ENCODE measurements around the gene RYR2. TPM values are rescaled to one million over a fixed set of nuclear protein-coding genes. Genes with fewer than 3 reads are reported as not detected.

Gene RYR2
- total and polyA plus RNA-seq, 9 of the 15 experiments (the other 6 are each of a cell fraction or from before 2014, with no cell fraction given), result 0.03 to 0.42 (median 0.14) TPM

GRCh38 chr1:237864338-237865244, 822.6 kb downstream of the RYR2 start (continued):
- TF ChIP-seq SMC3 (conservative IDR thresholded peaks at IDR 0.05; ENCODE audit: insufficient read depth, low read depth, low read length) (peak; percentile 62; the same call in 1 of the 2 replicates), LCOR (CRISPR knock-in tag; IDR thresholded peaks at IDR 0.05) (no peak), ESRRA (IDR thresholded peaks at IDR 0.05; ENCODE audit: borderline replicate concordance, low read depth) (0 out of 2 replicates have a peak, but pooled peaks have one; percentile 24), CHD7 (IDR thresholded peaks at IDR 0.05; ENCODE audit: low read depth, low read length) (no peak), ZBTB7A (IDR thresholded peaks at IDR 0.05; ENCODE audit: borderline replicate concordance, control insufficient read depth, low read depth, low read length) (no peak), FOXP4 (CRISPR knock-in tag; IDR thresholded peaks at IDR 0.05; ENCODE audit: borderline replicate concordance) (no peak), FOXP1 (CRISPR knock-in tag; IDR thresholded peaks at IDR 0.05) (no peak), KAT8 (IDR thresholded peaks at IDR 0.05; ENCODE audit: low read depth) (no peak), ZNF311 (CRISPR knock-in tag; IDR thresholded peaks at IDR 0.05) (no peak)
